Myocyte (in vitro differentiated cells): ENCODE data around the gene AKIRIN2. TPM values are rescaled to one million over a fixed set of nuclear protein-coding genes. Genes with fewer than 3 reads are reported as not detected.

ENCODE experiments used
- DNase-seq: peaks from one replicate; pipeline ENCODE4 v3.0.0-alpha.2; 2012; ENCODE audit warnings: low read depth
- polyA plus RNA-seq: library from polyadenylated mRNA; unstranded; fragments of >200 nt; gene quantifications from one replicate; pipeline ENCODE4 v1.2.1, GENCODE V29; 2012; ENCODE audit warnings: missing spikeins
- total RNA-seq: library from RNA; depleted of rRNA; stranded (reverse); fragments of >200 nt; gene quantifications from 2 replicates; pipeline ENCODE4 v1.2.3, GENCODE V29; 2014

AKIRIN2 gene
- total RNA-seq = 23.7 and 31.0 TPM in 2 replicates
- polyA plus RNA-seq = 51.2 TPM

DNA sequence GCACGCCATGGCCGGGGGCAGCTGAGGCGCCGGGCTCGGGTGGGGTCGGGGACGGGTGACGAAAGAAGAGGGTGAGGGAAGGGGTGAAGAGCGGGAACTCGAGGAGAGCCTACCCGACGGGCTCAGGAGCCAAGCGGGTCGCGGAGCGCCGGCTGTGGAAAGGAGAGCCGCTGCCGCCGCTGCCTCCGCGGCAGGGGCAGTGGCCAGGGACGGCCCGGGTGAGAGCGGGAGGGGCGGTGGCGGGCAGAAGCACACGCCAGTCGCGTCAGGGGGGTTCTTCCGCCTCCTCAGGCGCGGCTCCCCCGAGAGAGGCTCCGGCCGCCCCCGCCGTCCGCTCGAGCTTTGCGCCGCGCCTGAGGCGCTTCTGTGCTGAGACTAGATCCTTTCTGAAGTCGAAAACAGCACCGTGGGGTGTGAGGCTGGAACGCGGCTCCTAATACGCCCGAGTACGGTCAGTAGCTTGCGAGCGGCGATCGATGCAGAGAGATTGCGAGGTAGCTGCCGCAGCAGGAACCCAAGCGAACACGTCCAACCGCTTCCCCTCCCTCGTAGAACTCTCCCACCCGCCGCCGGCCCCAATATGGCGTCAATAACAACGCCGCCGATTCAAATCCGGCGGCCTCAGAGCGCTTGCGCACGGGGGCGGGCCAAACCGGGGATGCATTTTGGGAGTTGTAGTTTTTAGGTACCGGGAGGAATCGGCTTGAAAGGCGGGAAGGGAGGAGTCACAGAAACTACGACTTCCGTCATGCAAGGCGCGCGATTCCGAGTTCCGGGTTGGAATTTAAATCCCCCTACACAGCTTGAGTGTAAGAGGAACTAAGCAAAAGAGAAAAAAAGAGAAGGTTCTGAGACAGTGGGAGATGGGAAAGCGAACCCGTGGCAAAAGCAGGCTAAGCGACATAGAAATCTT, at the start of gene AKIRIN2:
Gene AKIRIN2 (minus strand): TSS at position 558 of the 913 bp plus-strand sequence. CDS start 549 bp downstream, at position 9.
- peak; percentile 99 for DNase-seq

DNA sequence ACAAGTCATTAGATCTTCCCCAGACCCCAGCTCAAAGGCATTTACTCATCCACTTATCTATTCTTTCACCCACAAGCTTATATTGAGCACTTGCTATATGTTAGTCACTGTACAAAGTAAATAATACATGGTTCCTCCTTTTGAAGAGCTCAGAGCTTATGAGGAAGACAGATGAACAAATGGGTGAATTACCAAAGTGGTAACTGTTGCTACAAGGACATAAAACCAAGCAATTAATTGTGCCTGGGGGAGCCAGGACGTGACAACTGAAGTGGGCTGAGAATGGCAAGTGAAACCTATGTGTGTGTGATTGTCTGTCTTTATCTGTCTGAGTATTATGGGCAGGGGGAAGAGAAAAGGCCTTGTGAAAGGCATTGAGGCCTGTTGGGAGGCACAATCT, 45.6 kb upstream of the AKIRIN2 start:
- no peak for DNase-seq

DNA sequence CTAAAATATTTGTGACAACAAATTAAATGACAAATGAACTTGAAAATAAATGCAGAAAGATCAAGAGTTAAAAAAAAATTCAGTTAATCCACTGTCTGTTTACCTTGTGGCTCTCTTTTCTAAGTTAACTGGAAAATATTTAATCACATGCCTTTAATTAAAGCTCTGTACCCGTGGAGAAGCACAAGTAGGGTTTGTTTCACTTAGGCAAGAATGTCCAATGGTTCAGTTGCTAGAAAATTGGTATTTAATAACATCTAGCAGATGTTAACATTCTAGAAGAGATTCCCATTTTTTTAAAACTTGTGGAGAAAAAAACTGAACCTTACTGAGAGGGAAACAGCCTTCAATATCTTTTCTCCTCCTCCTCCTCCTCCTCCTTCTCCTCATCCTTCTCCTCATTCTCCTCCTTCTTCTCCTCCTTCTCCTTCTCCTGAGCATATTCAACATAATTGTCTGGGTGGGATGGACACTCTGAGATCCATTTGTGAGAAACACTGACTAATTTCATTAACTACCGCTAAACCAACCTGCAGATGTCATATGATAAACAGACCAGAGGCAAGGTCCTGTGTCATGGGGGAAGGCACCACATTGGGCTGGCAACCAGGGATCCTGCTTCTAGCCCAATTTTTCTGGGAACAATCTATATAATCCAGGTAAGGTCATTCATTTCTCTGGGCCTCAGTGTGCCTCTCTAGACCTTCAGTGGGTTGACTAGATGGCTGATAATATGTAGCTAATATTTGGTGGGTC, 44.1 kb upstream of the AKIRIN2 start:
- DNase-seq = no peak

DNA sequence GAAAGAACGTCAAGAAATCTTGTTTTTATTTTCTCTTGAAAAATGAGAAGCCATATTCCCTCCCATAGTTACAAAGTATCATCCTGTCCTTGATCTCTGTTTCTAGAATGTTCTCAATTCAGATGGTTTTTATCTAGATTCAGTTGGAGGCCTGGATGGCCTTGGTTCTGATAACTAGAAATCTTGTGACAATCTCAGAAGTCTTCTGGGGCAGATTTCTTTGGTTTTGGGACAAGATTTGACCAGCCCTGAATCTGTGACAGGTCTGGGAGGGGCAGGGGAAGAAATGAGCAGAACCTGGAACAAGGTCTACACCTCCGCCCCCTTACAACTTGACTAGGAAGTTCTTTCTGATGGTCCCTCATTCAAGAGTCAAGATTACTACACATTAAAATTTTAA, 41.4 kb upstream of the AKIRIN2 start:
- no peak for DNase-seq

DNA sequence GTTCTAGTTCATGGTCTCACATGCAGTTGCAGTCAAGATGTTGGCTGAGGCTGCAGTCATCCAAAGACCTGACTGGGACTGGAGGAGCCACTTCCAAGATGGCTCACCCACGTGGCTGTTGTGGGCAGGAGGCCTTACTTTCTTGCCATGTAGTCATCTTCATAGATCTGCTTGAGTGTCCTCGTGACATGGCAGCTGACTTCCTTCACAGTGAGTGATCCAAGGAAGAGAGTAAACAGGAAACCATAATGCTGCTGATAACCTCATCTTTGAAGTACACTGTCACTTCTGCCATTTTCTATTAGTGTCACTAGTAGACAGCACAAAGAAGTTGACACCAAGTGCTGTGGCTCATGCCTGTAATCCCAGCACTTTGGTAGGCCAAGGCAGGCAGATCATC, 40.1 kb upstream of the AKIRIN2 start:
- DNase-seq = no peak

DNA sequence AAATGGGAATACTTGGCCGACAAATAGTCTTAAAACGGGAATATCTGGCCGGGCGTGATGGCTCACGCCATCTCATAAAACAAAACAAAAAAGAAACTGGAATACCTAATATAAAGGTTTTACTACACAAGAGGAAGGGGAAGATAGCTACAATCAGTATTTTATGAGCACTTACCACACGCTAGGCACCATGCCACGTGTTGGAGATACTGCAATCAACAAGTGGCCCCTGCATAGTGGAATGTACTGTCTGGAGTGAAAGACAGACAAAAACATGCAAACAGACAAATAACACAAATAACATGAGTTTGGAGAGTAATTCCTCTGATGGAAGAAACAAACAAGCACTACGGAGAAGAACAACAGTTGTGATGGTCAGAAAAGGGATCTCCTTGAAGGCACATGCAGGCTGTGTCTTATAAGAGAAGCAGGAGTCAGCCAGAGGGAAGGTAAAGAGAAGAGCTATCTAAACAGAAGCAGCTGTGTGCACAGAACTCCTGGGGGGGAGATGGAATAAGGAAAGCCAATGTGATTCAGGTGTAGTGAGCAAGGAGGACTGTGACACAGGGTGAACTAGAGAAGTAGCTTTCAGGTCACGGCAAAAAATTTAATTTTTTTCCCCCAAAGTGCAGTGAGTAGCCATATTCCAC, 39.1 kb upstream of the AKIRIN2 start:
- no peak for DNase-seq

DNA sequence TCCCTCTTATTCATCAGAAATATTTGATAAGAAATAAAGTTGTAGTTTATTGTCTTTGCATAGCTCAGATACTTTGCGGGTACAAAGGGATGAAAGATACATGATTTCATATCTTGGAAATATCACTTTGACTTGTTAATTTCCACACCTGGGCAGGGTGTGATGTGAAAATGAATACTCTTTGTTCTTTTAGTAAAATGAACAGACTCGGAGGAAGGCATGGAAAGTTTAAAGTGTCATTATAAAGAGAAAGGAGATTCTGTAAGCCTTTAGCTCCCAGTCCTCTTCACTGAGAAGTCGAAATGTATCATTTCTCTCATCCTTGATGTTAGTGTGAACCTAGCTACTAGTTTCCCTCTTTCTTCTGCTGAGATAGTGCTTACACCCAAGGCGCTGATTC, 36.7 kb upstream of the AKIRIN2 start:
- DNase-seq = no peak

DNA sequence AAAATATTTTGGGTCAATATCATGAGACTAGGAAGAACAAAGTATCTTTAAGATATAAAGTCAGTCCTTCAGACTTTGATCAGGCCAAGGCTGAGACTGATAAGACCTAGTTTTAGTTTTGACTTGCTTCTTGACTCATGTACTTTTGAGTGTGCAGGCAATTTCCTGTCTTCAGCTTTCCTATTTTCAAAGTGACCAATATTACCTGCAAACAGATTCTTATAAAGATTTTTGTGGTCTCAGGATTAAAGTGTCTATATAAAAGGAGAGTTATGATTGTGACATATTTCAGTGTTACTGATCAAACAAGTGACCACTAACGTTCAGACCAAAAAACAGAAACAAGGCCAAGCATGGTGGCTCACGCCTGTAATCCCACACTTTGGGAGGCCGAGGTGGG, 36.0 kb upstream of the AKIRIN2 start:
- DNase-seq = no peak

DNA sequence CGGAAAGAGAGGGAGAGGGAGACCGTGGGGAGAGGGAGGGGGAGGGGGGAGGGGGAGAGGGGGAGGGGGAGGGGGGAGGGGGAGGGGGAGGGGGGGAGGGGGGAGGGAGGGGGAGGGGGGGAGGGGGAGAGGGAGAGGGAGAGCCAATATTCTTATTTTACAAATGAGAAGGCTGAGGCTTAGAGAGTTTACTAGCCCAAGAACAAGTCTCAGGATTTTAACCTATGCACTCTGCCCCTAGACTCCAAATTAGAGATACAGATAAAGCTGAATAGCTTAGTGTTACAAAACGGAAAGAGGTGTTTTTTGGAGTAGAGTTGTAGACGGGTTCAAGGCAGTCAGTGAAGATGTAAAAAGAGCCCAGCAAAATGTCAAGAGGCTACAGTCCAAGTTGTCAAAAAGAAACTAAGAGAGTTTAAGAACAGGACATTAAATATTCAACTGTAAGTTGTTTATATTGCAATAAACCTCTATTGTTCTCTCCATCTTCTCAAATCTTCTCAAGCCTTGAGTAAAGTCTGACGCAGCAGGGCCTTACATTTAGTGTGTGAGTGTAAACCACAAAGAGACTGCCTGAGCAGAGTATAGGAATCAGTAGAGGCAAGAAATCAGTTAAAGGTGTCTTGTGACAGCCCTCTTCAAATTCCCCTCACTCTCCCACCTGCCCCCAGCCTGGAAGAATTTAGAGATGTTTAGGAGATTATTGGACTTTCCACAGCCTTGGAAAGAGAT, 34.9 kb upstream of the AKIRIN2 start:
- DNase-seq = no peak

DNA sequence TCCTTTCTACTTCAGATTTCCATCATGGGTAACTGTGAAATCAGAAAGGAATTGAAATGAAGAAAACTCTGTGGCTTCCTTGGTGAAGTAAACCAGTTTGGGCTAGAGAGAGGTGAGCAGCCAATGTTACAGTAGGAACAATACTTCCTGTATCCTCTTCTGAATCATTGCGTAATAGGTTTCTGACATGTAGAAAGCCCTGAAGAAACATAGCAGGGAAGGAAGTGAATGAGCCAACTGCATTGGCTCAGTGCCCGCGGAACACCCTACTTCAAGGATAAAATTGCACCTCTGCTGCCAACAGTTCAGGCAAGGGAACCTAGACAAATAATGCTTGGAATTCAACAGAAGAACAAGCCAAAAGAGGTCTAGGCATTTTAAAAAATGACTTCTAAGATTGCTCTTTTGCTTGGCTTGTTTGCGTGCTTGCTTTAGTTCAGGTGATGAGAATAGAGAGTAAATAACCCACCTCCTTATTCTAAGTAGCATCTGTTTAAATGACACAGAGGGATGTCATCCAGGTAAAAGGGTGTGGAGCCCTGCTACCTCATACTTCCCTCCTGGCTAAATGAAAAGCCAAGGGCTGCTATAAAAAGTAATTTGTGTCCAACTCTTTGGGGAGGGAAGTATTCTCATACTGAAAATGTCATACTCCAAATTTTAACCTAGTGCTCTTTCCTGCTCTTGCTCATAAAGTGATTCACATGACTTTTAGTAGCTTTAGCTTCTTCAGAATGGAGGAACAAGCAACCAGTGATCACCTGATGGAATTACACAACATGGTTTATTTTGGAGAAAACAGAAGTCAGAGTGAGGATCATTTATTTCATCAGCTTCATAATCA, 30.0 kb upstream of the AKIRIN2 start:
- DNase-seq = peak; percentile 85

DNA sequence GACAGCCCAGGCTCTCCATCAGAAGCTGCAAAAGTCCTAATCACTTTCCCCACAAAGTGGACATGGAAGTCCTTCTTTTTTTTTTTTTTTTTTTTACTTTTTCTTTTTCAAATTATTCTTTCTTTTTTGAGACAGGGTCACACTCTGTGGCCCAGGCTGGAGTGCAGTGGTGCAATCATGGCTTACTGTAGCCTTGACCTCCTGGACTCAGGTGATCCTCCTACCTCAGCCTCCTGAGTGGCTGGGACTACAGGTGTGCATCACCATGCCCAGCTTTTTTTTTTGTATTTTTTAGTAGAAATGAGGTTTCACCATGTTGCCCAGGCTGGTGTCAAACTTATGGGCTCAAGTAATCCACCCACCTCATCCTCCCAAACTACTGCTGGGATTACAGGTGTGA, 29.0 kb upstream of the AKIRIN2 start:
- DNase-seq = no peak

DNA sequence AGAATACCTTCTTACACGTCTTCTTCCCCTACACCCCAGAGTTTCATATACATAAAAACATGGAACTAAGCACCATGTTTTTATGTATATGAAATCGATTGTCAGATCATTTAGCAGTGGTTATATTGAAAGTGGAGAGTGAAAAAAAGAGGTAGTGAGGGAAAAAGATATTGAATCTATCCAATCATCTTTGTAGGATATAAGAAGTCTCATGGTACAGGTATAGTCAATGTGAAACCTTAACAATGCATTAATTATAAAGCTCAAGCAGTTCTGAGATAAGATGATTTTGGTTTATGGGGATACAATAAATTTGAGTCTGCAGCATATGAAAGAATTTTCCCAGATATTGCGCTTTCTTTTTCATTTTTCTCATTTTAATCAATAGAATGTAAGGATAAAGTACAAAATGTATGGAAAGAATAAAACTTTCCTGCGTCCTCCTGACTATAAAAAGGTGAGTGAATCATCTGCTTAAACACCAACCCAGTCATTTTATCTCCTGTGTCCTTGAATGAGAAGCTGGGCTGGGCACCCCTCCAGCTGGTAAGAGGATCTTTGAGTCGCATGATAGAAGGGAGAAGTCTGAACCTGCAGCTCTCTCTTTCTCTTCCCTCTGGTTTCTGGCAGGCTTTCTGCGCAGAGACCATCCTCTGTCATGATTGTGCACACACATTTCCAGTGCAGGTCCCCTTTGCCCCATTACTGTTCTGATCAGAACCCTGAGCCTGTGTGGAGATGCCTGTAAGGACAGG, 28.1 kb upstream of the AKIRIN2 start:
- peak; percentile 75 for DNase-seq

DNA sequence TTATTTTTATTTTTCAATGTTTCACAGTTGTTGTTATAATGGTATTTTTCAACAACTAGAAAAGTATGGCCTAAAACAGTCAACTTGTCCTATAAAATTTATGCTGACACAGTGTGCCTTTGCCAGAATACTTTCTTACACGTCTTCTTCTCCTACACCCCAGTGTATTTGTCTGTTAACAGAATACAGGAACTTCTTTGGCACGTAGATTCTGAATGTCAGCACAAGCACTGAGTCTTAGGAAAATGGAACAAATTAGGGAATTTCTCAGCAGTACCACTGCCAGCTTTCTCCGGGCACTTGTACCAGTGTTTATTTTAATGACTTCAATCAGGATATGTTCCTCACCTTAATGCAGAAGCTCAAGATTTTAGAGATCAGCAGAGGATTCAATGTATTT, 26.7 kb upstream of the AKIRIN2 start:
- no peak for DNase-seq

DNA sequence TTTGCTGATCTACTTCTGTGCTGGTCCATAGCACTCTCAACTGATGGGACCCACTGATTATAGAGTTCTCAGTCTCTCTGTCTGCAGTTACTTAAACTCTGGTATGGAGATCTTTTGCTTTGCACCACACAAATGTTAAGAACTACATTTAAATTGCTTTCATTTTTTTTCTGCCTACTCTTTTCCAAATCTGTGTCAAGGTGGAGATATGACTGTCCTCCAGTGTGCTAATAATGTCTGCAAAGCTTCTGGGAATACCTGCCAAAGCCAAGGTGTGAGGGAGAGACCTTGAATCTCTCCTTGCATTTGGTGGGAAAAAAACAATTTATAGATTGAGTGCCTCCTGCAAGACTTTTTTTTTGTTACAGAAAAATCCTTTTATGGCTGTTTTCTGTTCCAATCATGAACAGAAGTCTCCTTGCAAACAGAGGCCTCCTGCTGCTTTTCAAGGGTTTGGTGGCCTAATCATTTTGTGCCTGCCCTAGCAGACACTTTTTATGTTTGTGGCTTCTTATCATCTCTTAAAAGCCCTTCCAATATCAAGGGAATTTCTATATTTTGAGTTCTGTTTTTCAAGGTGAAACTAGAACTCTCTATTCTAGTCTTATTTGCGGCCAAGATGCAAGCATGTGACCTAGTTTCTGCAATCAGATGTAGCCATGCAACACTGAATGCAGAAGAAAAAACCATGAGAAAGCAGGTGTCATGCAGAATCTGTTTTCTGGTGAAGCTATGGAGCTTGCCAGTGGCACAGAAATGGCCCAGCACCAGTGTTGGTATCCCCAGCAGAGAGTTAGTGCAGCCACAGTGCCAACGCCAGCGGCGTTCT, 23.2 kb upstream of the AKIRIN2 start:
- DNase-seq = no peak

DNA sequence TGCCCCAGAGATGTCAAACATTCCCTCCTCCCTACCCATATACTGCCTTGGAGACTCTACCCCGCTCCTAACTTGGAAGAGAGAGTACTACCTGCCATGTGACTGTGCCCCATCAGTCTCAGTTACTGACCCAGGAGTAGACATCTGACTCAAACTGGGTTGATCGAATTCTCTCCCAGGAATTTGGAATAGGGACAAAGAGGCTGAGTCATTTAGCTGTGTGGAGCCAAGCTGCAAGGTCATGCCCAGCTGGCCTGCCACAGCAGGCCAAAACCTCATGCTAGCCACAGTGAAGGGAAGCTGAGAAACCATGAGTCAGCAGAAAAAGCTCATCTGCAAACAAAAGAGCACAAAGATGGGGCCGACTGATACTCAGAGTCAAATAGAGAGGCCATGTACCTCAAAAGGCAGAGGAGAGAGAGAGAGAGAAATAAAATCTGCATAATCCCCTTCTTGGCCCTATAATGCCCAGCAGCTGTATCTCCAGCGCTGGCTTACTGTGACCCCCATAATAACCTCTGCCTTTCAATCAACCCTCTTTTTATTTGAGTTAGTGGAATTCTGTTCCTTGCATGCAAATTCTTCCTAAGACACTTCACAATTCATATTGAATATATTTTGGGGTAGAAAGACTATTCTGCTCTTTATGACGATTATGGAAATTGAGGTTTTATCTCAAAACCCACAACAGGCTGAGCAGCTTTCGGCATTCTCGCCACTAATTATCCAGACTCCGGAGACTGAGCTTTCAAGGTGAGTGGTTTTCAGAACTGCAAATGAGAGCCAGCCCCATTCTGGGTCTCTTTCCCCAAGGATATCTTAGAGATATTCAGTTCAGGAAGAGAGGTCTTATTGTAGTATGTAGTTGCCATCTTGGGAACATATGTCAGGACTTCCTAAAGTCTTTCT, 21.4 kb upstream of the AKIRIN2 start:
- DNase-seq = peak; percentile 99

DNA sequence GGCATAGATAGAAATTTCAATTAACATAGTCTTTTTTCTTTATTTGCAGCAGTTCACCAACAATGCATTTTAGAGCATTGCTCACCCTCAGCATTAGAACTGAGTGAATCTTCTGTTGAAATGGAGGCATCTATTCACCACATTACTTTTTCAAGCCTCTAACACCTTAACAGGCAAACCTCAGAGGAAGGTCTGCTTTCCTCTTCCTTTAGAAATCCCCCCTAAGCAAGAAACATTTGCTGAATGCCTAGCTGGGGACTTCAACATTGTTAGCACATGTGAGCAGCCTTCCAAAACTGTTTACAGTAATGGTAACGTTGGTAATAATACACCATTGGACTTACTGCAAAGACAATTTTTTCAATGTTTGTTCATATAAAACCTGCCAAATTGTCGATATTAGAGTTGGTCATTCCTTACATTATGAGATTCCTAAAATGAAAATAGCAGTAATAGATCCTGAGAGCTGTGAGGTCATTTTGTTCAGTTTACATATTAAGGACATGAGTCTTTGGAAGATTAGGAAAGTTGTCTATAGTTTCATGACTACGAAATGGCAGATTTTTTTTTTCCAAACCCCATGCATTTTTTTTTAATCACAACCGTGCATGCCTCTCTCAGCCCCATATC, 20.6 kb upstream of the AKIRIN2 start:
- no peak for DNase-seq

DNA sequence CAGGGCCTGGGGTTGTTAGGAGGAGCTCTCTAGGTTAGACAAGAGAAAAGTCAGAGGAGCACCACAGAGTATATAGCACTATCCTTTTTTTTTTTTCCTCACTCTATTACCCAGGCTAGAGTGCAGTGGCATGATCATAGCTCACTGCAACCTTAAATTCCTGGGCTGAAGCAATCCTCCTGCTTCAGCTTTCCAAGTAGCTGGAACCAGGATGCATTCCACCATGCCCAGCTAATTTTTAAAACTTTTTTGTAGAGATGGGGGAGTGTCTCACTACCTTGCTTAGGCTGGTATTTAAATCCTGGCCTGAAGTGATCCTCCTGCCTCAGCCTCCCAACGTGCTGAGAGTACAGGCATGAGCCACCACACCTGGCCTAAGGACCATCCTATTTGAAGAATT, 19.3 kb upstream of the AKIRIN2 start:
- DNase-seq = no peak
